ENCODE results near the gene PSMG4.

The PSMG4 gene

GRCh38 chr6:3258201-3258600 is 546 bp upstream of the PSMG4 start:
- Mint-ChIP-seq H3K36me3 (peaks cover 7% of the 10 kb centered on the region), H3K27me3 (peaks cover 10% of the 10 kb centered on the region), H3K9me3 (peaks cover 5% of the 10 kb centered on the region), H3K4me1 (peaks cover 33% of the 10 kb centered on the region), H3K27ac (no peak overlapping the region), H3K4me3 (peak overlapping the region; percentile 92)
- ATAC-seq = no peak

DNA sequence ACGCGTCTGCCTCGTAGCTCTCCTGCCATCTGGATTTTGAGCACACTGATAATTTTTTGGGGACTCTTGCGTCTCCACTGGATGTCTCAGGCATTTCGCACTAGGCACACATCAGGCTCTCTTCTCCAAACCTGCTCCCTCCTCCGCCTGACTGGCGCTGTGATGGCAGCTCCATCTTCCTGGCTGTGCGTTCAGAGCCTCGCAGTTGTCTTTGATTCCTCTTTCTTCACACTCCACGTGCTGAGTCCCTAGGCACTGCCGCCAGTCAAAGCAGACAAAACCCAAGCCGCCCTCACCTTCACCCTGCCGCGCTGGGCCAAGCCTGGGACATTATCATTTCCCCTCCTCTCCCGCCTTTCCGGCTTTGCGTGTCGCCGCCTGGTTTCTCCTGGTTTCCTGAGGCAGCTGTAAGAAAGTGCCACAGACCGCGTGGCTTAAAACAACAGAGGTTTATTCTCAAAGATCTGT is 778 bp downstream of the PSMG4 start:
- ATAC-seq = peak; percentile 54
- peak overlapping the region; percentile 80 for H3K27ac Mint-ChIP-seq
- H3K4me3 Mint-ChIP-seq = peak overlapping the region; percentile 92
- peaks cover 18% of the 10 kb centered on the region for H3K36me3 Mint-ChIP-seq
- H3K4me1 Mint-ChIP-seq = peaks cover 40% of the 10 kb centered on the region
- no peaks in the 10 kb centered on the region for H3K9me3 Mint-ChIP-seq
- H3K27me3 Mint-ChIP-seq = peaks cover 10% of the 10 kb centered on the region

DNA sequence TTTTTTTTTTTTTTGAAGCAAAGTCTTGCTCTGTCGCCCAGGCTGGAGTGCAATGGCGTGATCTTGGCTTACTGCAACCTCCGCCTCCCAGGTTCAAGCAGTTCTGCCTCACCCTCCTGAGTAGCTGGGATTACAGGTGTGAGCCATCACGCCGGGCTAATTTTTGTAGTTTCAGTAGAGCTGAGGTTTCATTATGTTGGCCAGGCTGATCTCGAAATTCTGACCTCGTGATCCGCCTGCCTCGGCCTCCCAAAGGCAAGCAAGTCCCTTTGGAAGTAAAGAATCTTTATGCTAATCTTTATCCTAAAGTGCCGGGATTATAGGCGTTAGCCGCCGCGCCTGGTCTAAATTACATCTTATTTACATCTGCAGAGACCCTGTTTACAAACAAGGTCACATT is 1.5 kb downstream of the PSMG4 start:
- Mint-ChIP-seq H3K4me3 (peak overlapping the region; percentile 24), H3K9me3 (no peaks in the 10 kb centered on the region), H3K36me3 (peaks cover 26% of the 10 kb centered on the region), H3K4me1 (peaks cover 45% of the 10 kb centered on the region), H3K27me3 (peaks cover 10% of the 10 kb centered on the region), H3K27ac (no peak overlapping the region)
- ATAC-seq = no peak

GRCh38 chr6:3260772-3261517 is 2.2 kb downstream of the PSMG4 start:
- Mint-ChIP-seq H3K4me3 (peak overlapping the region; percentile 36), H3K36me3 (peaks cover 26% of the 10 kb centered on the region), H3K27ac (peak overlapping the region; percentile 59), H3K4me1 (peaks cover 45% of the 10 kb centered on the region), H3K27me3 (peaks cover 10% of the 10 kb centered on the region), H3K9me3 (no peaks in the 10 kb centered on the region)
- no peak for ATAC-seq

DNA sequence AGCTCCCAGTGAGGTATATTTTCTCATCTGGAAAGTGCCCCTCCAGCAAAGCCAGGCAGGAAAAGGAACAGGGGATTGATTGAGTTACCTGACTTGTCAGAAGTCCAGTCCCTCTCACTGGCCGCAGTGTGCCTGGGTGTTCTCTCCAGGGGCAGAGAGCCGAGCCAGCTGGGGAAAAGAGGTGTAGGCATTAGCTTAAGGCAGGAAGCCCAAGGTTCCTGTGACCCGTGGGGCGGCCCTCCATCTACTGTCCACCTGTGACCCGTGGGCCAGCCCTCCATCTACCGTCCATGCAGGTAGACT is 2.7 kb downstream of the PSMG4 start:
- H3K4me3 Mint-ChIP-seq = no peak overlapping the region
- no peaks in the 10 kb centered on the region for H3K9me3 Mint-ChIP-seq
- peaks cover 7% of the 10 kb centered on the region for H3K27me3 Mint-ChIP-seq
- peaks cover 31% of the 10 kb centered on the region for H3K36me3 Mint-ChIP-seq
- H3K4me1 Mint-ChIP-seq = peaks cover 45% of the 10 kb centered on the region
- peak overlapping the region; percentile 59 for H3K27ac Mint-ChIP-seq
- no peak for ATAC-seq

DNA sequence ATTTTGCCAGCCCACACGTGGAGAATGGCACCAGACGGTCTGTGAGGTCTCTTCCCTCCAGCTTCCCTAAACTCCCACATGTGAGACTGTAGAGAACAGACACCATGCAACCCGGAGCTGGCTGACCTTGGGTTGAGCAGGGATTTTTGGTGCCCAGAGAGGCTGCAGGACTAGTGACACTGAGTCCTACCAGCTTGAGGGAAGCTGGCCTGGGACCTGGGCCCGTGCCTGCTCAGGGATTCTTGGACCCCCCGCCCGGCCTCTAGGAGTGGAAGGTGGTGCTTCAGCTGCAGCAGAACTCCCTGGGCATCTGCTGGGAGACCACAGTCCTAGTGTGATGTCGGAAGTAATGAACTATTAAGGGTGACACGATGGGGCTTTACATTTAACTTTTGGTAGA is 3.2 kb downstream of the PSMG4 start:
- Mint-ChIP-seq H3K27me3 (peaks cover 2% of the 10 kb centered on the region), H3K27ac (peak overlapping the region; percentile 59), H3K9me3 (no peaks in the 10 kb centered on the region), H3K4me1 (peaks cover 45% of the 10 kb centered on the region), H3K4me3 (no peak overlapping the region), H3K36me3 (peaks cover 31% of the 10 kb centered on the region)
- ATAC-seq = no peak

DNA sequence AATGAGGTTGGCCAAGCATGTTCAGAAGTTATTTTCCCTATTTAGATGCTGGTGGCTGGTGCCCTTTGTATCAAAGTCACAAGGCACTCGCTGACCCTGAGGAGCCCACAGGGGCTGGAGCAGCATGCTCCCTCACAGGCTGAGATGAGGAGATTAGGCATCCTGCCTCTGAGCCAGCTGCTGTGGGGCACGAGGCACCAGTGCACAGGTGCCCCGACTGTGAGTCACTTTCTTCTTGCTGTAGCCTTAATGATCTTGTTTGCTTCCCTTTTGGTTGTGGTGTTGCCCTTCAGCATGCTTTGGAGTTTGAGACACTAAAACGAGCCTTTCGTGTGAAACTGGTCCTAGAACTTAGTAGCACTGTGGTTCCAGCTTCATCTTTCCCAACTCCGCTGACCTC is 4.3 kb downstream of the PSMG4 start:
- Mint-ChIP-seq H3K27ac (no peak overlapping the region), H3K4me1 (peaks cover 45% of the 10 kb centered on the region), H3K4me3 (no peak overlapping the region), H3K27me3 (no peaks in the 10 kb centered on the region), H3K36me3 (peaks cover 38% of the 10 kb centered on the region), H3K9me3 (no peaks in the 10 kb centered on the region)
- no peak for ATAC-seq

- Mint-ChIP-seq H3K4me3 (no peak overlapping the region), H3K27ac (no peak overlapping the region), H3K36me3 (peaks cover 50% of the 10 kb centered on the region), H3K9me3 (no peaks in the 10 kb centered on the region), H3K27me3 (no peaks in the 10 kb centered on the region), H3K4me1 (peaks cover 44% of the 10 kb centered on the region)
- ATAC-seq = no peak
Observed at GRCh38 chr6:3264356-3264755, 5.6 kb downstream of the PSMG4 start.

GRCh38 chr6:3265671-3266070 is 6.9 kb downstream of the PSMG4 start:
- Mint-ChIP-seq H3K4me3 (no peak overlapping the region), H3K27me3 (no peaks in the 10 kb centered on the region), H3K4me1 (peaks cover 35% of the 10 kb centered on the region), H3K9me3 (no peaks in the 10 kb centered on the region), H3K36me3 (peaks cover 63% of the 10 kb centered on the region), H3K27ac (no peak overlapping the region)
- no peak for ATAC-seq

- no peak for ATAC-seq
- Mint-ChIP-seq H3K27me3 (no peaks in the 10 kb centered on the region), H3K27ac (no peak overlapping the region)
Observed at GRCh38 chr6:3266170-3266569, 7.4 kb downstream of the PSMG4 start.

GRCh38 chr6:3267162-3267561 is 8.4 kb downstream of the PSMG4 start:
- no peak for ATAC-seq
- Mint-ChIP-seq H3K27ac (no peak overlapping the region), H3K27me3 (no peaks in the 10 kb centered on the region), H3K4me1 (peaks cover 20% of the 10 kb centered on the region), H3K4me3 (no peak overlapping the region), H3K36me3 (peaks cover 67% of the 10 kb centered on the region), H3K9me3 (no peaks in the 10 kb centered on the region)

More at GRCh38 chr6:3266170-3266569, 7.4 kb downstream of the PSMG4 start:
- peaks cover 30% of the 10 kb centered on the region for H3K4me1 Mint-ChIP-seq
- no peak overlapping the region for H3K4me3 Mint-ChIP-seq
- H3K36me3 Mint-ChIP-seq = peaks cover 64% of the 10 kb centered on the region
- no peaks in the 10 kb centered on the region for H3K9me3 Mint-ChIP-seq

- no peak overlapping the region for H3K27ac Mint-ChIP-seq
- H3K4me3 Mint-ChIP-seq = no peak overlapping the region
- no peaks in the 10 kb centered on the region for H3K27me3 Mint-ChIP-seq
- no peak for ATAC-seq
- H3K36me3 Mint-ChIP-seq = peaks cover 63% of the 10 kb centered on the region
- no peaks in the 10 kb centered on the region for H3K9me3 Mint-ChIP-seq
- H3K4me1 Mint-ChIP-seq = peaks cover 7% of the 10 kb centered on the region
Observed at GRCh38 chr6:3268680-3269079, 9.9 kb downstream of the PSMG4 start.

DNA sequence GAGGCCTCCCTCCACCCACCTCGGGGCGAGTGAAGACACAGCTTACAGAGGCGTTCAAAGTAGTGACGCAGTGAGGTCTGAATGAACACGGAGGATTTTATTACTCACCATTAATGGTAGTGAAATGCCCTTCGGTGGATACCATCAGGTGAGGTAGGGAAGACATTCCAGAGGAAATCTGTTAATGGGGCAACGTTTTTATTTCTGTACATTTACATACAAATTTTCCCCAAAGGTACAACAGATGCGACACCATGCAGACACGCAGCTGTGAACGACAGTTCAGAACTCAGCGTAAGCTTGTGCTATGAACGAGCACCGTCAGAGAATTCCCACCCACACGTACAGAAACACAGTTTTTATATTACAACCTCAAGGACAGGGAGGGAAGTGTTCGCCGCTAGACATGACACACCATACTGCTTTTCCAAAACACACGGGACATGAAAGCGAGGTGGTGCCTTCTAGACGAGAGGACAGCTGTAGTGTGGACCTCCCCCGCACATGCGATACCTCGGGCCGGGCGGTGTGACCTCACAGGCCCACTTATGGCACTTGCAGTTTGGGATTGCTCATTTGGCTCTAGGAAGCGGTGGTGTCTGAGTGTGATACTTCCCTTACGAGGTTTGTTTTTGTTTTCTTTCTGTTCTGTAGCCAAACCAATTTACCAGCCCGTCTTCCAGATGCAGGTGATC is 10.7 kb downstream of the PSMG4 start:
- H3K4me1 Mint-ChIP-seq = peaks cover 12% of the 10 kb centered on the region
- no peak for ATAC-seq
- H3K4me3 Mint-ChIP-seq = no peak overlapping the region
- no peaks in the 10 kb centered on the region for H3K9me3 Mint-ChIP-seq
- H3K36me3 Mint-ChIP-seq = peaks cover 57% of the 10 kb centered on the region
- no peak overlapping the region for H3K27ac Mint-ChIP-seq
- H3K27me3 Mint-ChIP-seq = no peaks in the 10 kb centered on the region

DNA sequence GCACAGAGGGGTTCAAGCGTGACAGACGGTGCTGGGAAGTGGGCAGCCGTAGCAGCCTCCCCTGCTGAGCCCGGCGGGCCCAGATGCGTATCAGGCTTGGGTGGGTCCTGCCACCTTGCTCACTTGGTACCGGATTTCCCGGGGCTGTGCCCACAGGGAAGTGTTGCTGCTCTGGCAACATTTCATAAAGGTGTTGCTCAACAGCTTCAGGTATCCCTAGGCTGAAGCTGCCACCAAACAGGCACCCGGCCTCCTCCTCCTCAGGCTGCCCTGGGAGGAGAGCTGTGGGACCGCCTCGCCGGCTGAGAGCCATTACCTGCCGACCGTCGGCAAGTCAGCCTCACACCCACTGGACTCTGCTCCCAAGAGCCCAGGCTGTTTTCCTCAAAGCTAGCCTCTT is 11.5 kb downstream of the PSMG4 start:
- Mint-ChIP-seq H3K36me3 (peaks cover 48% of the 10 kb centered on the region), H3K9me3 (no peaks in the 10 kb centered on the region), H3K4me3 (no peak overlapping the region), H3K4me1 (peaks cover 7% of the 10 kb centered on the region), H3K27me3 (no peaks in the 10 kb centered on the region), H3K27ac (no peak overlapping the region)
- ATAC-seq = no peak

DNA sequence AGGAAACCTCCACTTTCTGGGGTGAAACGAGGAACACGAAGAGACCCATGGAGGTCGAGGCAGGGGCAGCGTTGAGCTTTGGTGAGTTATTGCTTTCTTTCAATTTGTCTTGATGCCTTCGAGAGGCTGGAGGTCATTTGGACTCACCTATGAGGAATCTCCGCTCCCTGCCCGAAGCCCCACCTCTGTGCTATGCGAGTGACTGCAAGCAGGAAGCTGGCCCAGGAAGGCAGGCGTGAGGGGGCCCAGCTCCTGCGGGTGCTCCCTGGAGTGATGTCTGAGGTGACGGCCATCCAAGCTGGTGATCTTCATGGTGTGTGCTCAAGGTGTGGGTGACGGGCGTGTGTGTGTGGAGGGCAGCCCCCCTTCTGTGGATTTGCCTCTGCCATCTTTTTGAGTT is 13.0 kb downstream of the PSMG4 start:
- no peaks in the 10 kb centered on the region for H3K9me3 Mint-ChIP-seq
- no peak overlapping the region for H3K27ac Mint-ChIP-seq
- H3K4me3 Mint-ChIP-seq = no peak overlapping the region
- H3K36me3 Mint-ChIP-seq = peaks cover 48% of the 10 kb centered on the region
- ATAC-seq = no peak
- peaks cover 7% of the 10 kb centered on the region for H3K4me1 Mint-ChIP-seq
- H3K27me3 Mint-ChIP-seq = no peaks in the 10 kb centered on the region

- Mint-ChIP-seq H3K36me3 (peaks cover 42% of the 10 kb centered on the region), H3K4me3 (no peak overlapping the region), H3K27ac (no peak overlapping the region), H3K27me3 (no peaks in the 10 kb centered on the region), H3K4me1 (peaks cover 7% of the 10 kb centered on the region), H3K9me3 (no peaks in the 10 kb centered on the region)
- ATAC-seq = no peak
Observed at GRCh38 chr6:3272911-3273547, 14.3 kb downstream of the PSMG4 start.

All from stimulated activated memory B cell treated with anti-CD40 and anti-IgM and Interleukin-4, amounts not matched to agents 10 μg/mL and 1 μg/mL and 100 μg/mL, for 72 hours (primary cell).